CD4-positive, alpha-beta T cell (primary cell): ENCODE results near the gene CACNA2D1. TPM values are rescaled to one million over a fixed set of nuclear protein-coding genes. Genes with fewer than 3 reads are reported as not detected.

Source experiments
- ATAC-seq: fragments of 200-7000 bp; cut with Tn5 transposase; one replicate; pipeline ENCODE4 v1.10.0; 2022; ENCODE audit warnings: mild to moderate bottlenecking; ENCODE audit not compliant: poor library complexity
- CTCF ChIA-PET: fragments of 350-600 bp; sonication (Branson Sonifier 250); formaldehyde crosslinking; loops from one replicate; lab custom pipeline; 2021; ENCODE audit warnings: antibody characterized with exemption, inconsistent platforms; lab: Charles Lee
- POLR2A ChIA-PET: fragments of 350-600 bp; sonication (Branson Sonifier 250); formaldehyde crosslinking; loops from one replicate; lab custom pipeline; 2021; ENCODE audit warnings: antibody characterized with exemption, inconsistent platforms; lab: Charles Lee
- DNase-seq, 14 experiments: peaks; one replicate each; pipeline ENCODE4 v3.0.0-alpha.2; 2013 to 2020; ENCODE audit warnings: mixed read lengths in 2 of 14
- H3K27ac ChIP-seq, 2 donors: one replicate each; pipeline versions ENCODE4 v1.5.1 to v1.7.0; 2013; ENCODE audit warnings: low read length in 2 of 2, low read depth in 1 of 2, mild to moderate bottlenecking in 1 of 2
- H3K27me3 ChIP-seq, 2 experiments: 1 replicate in 1 of 2; 2 replicates in 1 of 2; pipeline versions ENCODE4 v1.6.1 to v1.7.0; 2013; ENCODE audit warnings: low read length in 2 of 2, control low read depth in 1 of 2, mild to moderate bottlenecking in 1 of 2, moderate library complexity in 1 of 2; ENCODE audit not compliant: insufficient read depth in 2 of 2, control insufficient read depth in 1 of 2
- H3K36me3 ChIP-seq: one replicate; pipeline ENCODE4 v1.6.1; 2013; ENCODE audit warnings: low read length, control low read depth; ENCODE audit not compliant: insufficient read depth
- H3K4me1 ChIP-seq: one replicate; pipeline ENCODE4 v1.6.1; 2013; ENCODE audit warnings: low read length, control low read depth; ENCODE audit not compliant: insufficient read depth
- H3K4me3 ChIP-seq: one replicate; pipeline ENCODE4 v1.5.1; 2013; ENCODE audit warnings: mild to moderate bottlenecking, low read length, moderate library complexity
- H3K9me3 ChIP-seq, 2 experiments: 1 replicate in 1 of 2; 2 replicates in 1 of 2; pipeline versions ENCODE4 v1.6.1 to v1.7.0; 2013; ENCODE audit warnings: low read length in 2 of 2, mild to moderate bottlenecking in 2 of 2, control low read depth in 1 of 2, moderate library complexity in 1 of 2; ENCODE audit not compliant: control insufficient read depth in 1 of 2, insufficient read depth in 1 of 2
- H3K27ac Mint-ChIP-seq: one replicate; pipeline ENCODE4 v1.8.0; 2020; ENCODE audit warnings: mixed read lengths
- H3K27me3 Mint-ChIP-seq: one replicate; pipeline ENCODE4 v1.8.0; 2021; ENCODE audit warnings: mixed read lengths
- H3K36me3 Mint-ChIP-seq: one replicate; pipeline ENCODE4 v1.8.0; 2021; ENCODE audit warnings: low read depth, mixed read lengths
- H3K4me1 Mint-ChIP-seq: one replicate; pipeline ENCODE4 v1.8.0; 2021; ENCODE audit warnings: low read depth, mixed read lengths
- H3K4me3 Mint-ChIP-seq: one replicate; pipeline ENCODE4 v1.8.0; 2020; ENCODE audit warnings: mild to moderate bottlenecking, mixed read lengths
- H3K9me3 Mint-ChIP-seq: one replicate; pipeline ENCODE4 v1.8.0; 2020; ENCODE audit warnings: mixed read lengths
- intact Hi-C, 2 experiments: fragments of 100-400 bp; cut with DNase I in 1 of 2; cut with micrococcal nuclease in 1 of 2; formaldehyde crosslinking; loops; one replicate each; pipeline versions ENCODE4 v1.15.1 to v1.9.0; 2023 to 2025; cut with DNase I, micrococcal nuclease
- total RNA-seq, 174 experiments: library from RNA in 2 of 174; stranded (reverse) in 2 of 174; gene quantifications; one replicate each; pipeline ENCODE4 v1.2.3 and lab custom pipeline; 2021 to 2026
- TF ChIP-seq, protein P1 (sequence below): fragments of 200-600 bp; IDR thresholded peaks from one replicate; pipeline ENCODE4 v1.8.0; 2022; ENCODE audit warnings: antibody characterized with exemption, mild to moderate bottlenecking

The CACNA2D1 gene
- total RNA-seq, 2 experiments from 2014 or later, result not detected

GRCh38 chr7:81990395-81990794 lies 453.2 kb downstream of the CACNA2D1 start:
- TF ChIP-seq, protein P1, sequence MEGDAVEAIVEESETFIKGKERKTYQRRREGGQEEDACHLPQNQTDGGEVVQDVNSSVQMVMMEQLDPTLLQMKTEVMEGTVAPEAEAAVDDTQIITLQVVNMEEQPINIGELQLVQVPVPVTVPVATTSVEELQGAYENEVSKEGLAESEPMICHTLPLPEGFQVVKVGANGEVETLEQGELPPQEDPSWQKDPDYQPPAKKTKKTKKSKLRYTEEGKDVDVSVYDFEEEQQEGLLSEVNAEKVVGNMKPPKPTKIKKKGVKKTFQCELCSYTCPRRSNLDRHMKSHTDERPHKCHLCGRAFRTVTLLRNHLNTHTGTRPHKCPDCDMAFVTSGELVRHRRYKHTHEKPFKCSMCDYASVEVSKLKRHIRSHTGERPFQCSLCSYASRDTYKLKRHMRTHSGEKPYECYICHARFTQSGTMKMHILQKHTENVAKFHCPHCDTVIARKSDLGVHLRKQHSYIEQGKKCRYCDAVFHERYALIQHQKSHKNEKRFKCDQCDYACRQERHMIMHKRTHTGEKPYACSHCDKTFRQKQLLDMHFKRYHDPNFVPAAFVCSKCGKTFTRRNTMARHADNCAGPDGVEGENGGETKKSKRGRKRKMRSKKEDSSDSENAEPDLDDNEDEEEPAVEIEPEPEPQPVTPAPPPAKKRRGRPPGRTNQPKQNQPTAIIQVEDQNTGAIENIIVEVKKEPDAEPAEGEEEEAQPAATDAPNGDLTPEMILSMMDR, result no peak
- Mint-ChIP-seq H3K4me1 (no peaks in the 10 kb centered on the region), H3K27ac (no peak overlapping the region), H3K9me3 (no peaks in the 10 kb centered on the region), H3K4me3 (no peak overlapping the region), H3K27me3 (no peaks in the 10 kb centered on the region), H3K36me3 (no peaks in the 10 kb centered on the region)
- intact Hi-C loops, result no loop called here
- Histone ChIP-seq H3K27me3 (no peaks in the 10 kb centered on the region), H3K4me1 (no peaks in the 10 kb centered on the region), H3K4me3 (no peak overlapping the region), H3K27ac (no peak overlapping the region), H3K36me3 (no peaks in the 10 kb centered on the region), H3K9me3 (peaks cover 4 to 6% of the 10 kb centered on the region in 2 experiments)
- DNase-seq (no peak), ATAC-seq (no peak)
- ChIA-PET POLR2A (no interaction called here), CTCF (no interaction called here)

GRCh38 chr7:81986723-81987470 lies 456.7 kb downstream of the CACNA2D1 start:
- Histone ChIP-seq H3K27me3 (no peaks in the 10 kb centered on the region), H3K4me3 (no peak overlapping the region), H3K4me1 (no peaks in the 10 kb centered on the region), H3K9me3 (peaks cover 4 to 6% of the 10 kb centered on the region in 2 experiments), H3K36me3 (no peaks in the 10 kb centered on the region), H3K27ac (no peak overlapping the region)
- ATAC-seq (no peak), DNase-seq (no peak)
- ChIA-PET POLR2A (no interaction called here), CTCF (no interaction called here)
- TF ChIP-seq, protein P1, result no peak
- intact Hi-C loops, result no loop called here
- Mint-ChIP-seq H3K4me3 (no peak overlapping the region), H3K4me1 (no peaks in the 10 kb centered on the region), H3K36me3 (no peaks in the 10 kb centered on the region), H3K27me3 (no peaks in the 10 kb centered on the region), H3K9me3 (no peaks in the 10 kb centered on the region), H3K27ac (no peak overlapping the region)

DNA sequence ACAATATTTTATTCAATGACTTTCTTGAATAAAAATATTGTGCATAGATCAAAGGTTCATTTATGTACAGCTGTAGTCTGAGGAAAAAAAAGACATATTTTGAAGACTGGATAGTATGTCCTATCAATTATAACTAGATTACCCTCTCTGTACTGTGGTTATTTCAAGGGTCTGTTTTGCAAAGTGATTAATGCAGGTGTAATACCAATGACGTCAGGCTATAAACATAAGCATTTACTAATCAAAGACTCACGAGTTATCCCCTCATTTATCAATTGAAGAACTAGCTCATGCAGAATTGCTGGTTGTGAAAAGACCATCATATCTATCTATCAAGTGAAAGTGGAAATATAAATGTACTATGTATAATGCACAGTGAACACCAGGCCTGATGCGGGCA lies 460.2 kb downstream of the CACNA2D1 start:
- intact Hi-C loops, result no loop called here
- no peak overlapping the region for H3K4me3 Mint-ChIP-seq
- CTCF ChIA-PET, result no interaction called here

More for the DNA sequence above, 460.2 kb downstream of the CACNA2D1 start:
- ATAC-seq (no peak), DNase-seq (no peak)
- H3K36me3 Mint-ChIP-seq, result no peaks in the 10 kb centered on the region
- peaks cover 7% of the 10 kb centered on the region for H3K9me3 Mint-ChIP-seq
- TF ChIP-seq, protein P1, result no peak
- Histone ChIP-seq H3K27me3 (no peaks in the 10 kb centered on the region), H3K4me1 (no peaks in the 10 kb centered on the region), H3K4me3 (no peak overlapping the region), H3K9me3 (peaks cover 0 to 3% of the 10 kb centered on the region in 2 experiments), H3K27ac (no peak overlapping the region), H3K36me3 (no peaks in the 10 kb centered on the region)
- H3K4me1 Mint-ChIP-seq, result no peaks in the 10 kb centered on the region
- POLR2A ChIA-PET, result interaction anchor here (1.0 kb wide), 1 partner anchor 9 kb away, joined by 3 read pairs; no protein-coding TSS in a partner anchor
- H3K27me3 Mint-ChIP-seq, result no peaks in the 10 kb centered on the region
- no peak overlapping the region for H3K27ac Mint-ChIP-seq
